ENCODE data around the gene GPNMB.

Gene GPNMB

DNA sequence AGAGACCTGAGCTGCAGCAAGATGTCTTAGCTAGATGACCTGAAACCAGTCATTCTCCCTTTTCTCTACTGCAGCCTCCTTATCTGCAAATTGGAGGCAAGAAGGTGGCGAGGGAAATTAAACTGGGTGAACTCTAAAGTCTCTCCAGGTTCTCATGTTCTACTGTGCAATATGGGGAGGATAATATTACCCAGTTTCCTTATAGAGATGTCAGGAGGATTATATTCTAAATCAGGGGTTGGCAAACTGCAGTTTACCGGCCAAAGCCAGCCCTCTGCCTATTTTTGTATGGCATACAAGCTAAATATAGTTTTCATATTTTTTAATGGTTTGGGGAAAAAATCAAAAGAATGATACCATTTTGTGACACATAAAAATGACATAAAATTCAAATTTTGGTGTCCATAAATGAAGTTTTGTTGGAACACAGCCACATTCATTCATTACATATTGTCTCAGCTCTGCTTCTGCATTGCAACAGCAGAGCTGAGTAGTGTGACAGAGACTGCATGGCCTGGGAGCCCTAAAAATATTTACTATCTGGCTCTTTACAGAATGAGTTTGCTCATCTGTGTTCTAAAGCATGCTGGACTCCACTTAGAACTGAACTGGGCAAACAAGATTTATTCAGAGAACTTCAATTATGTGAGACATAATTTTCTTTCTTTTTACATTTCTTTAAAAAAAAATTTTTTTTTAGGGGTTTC is 33.4 kb downstream of the GPNMB start:
- no peak for TF ChIP-seq ZFX (IDR thresholded peaks at IDR 0.05)
- TF ChIP-seq, protein P1, sequence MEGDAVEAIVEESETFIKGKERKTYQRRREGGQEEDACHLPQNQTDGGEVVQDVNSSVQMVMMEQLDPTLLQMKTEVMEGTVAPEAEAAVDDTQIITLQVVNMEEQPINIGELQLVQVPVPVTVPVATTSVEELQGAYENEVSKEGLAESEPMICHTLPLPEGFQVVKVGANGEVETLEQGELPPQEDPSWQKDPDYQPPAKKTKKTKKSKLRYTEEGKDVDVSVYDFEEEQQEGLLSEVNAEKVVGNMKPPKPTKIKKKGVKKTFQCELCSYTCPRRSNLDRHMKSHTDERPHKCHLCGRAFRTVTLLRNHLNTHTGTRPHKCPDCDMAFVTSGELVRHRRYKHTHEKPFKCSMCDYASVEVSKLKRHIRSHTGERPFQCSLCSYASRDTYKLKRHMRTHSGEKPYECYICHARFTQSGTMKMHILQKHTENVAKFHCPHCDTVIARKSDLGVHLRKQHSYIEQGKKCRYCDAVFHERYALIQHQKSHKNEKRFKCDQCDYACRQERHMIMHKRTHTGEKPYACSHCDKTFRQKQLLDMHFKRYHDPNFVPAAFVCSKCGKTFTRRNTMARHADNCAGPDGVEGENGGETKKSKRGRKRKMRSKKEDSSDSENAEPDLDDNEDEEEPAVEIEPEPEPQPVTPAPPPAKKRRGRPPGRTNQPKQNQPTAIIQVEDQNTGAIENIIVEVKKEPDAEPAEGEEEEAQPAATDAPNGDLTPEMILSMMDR (conservative IDR thresholded peaks at IDR 0.05): no peak
- H3K27ac ChIP-seq: no peak overlapping the region

DNA sequence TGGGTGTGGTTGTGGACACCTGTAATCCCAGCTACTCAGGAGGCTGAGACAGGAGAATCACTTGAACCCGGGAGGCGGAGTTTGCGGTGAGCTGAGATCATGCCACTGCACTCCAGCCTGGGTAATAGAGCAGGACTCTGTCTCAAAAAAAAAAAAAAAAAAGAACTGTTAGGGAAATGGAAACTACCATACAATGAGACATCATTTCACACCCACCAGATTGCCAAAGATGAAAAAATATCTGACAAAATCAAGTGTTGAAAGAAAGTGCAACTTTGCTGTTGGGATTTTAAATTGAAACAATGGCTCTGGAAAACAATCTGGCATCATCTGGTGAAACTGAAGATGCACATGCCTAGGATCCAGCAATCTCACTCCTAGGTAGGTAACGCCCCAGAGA is 36.5 kb downstream of the GPNMB start:
- TF ChIP-seq, protein P1 (conservative IDR thresholded peaks at IDR 0.05): no peak
- no peak for TF ChIP-seq ZFX (IDR thresholded peaks at IDR 0.05)

GRCh38 chr7:23284871-23285270 is 38.3 kb downstream of the GPNMB start:
- H3K27ac ChIP-seq: no peak overlapping the region
- TF ChIP-seq, protein P1 (conservative IDR thresholded peaks at IDR 0.05): no peak
- no peak for TF ChIP-seq ZFX (IDR thresholded peaks at IDR 0.05)

More for the DNA sequence above, 36.5 kb downstream of the GPNMB start:
- H3K27ac ChIP-seq: no peak overlapping the region

GRCh38 chr7:23285657-23286646 is 39.4 kb downstream of the GPNMB start:
- TF ChIP-seq, protein P1 (conservative IDR thresholded peaks at IDR 0.05): no peak
- no peak overlapping the region for H3K27ac ChIP-seq

DNA sequence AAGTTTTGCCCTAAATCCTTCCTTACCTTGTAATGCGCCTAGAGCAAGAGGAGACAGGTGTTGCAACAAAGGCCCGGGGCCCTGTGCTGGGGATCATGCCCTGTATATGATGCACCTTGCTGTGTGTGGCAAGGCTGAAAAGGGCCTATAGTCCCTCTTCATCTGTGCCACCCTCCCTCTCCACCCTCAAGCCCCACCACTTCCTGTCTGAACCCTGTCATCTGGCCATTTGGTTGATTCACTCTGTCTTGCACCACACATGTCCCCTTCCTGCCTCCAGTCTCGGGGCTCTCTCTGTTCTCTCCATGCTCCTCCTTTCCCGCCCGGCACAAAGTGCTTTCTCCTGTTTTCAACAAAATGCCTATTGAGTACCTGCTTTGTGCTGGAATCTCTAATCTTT is 41.0 kb downstream of the GPNMB start:
- no peak for TF ChIP-seq ZFX (IDR thresholded peaks at IDR 0.05)
- TF ChIP-seq, protein P1 (conservative IDR thresholded peaks at IDR 0.05): no peak
- H3K27ac ChIP-seq: no peak overlapping the region

DNA sequence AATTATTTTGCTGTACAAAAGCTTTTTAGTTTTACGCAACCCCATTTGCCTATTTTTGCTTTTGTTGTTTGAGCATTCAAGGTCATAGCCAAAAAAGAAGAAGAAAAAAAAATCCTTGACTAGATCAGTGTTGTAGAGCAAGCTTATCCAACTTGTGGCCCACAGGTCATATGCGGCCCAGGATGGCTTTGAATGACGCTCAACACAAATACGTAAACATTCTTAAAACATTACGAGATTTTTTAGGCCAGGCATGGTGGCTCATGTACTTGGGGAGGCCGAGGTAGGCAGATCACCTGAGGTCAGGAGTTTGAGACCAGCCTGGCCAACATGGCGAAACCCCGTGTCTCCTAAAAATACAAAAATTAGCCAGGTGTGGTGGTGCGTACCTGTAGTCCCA is 44.4 kb downstream of the GPNMB start:
- H3K27ac ChIP-seq: no peak overlapping the region
- no peak for TF ChIP-seq ZFX (IDR thresholded peaks at IDR 0.05)
- TF ChIP-seq, protein P1 (conservative IDR thresholded peaks at IDR 0.05): no peak
